Progenitor cell of endocrine pancreas (in vitro differentiated cells): ENCODE results near the gene MOB2. TPM values are rescaled to one million over a fixed set of nuclear protein-coding genes. Genes with fewer than 3 reads are reported as not detected.

Source experiments
- DNase-seq: peaks from one replicate; pipeline ENCODE4 v3.0.0; 2021; ENCODE audit warnings: low spot score; ENCODE audit not compliant: unreplicated experiment
- H3K27ac Mint-ChIP-seq: 2 replicates; pipeline ENCODE4 v1.8.0; 2021; ENCODE audit warnings: mild to moderate bottlenecking, moderate library complexity, mixed read lengths
- H3K27me3 Mint-ChIP-seq: 2 replicates; pipeline ENCODE4 v1.8.0; 2021; ENCODE audit warnings: mixed read lengths
- H3K36me3 Mint-ChIP-seq: 2 replicates; pipeline ENCODE4 v1.8.0; 2022; ENCODE audit warnings: mixed read lengths; ENCODE audit not compliant: insufficient read depth
- H3K4me1 Mint-ChIP-seq: 2 replicates; pipeline ENCODE4 v1.8.0; 2021; ENCODE audit warnings: low read depth, mixed read lengths
- H3K4me3 Mint-ChIP-seq: 2 replicates; pipeline ENCODE4 v1.8.0; 2021; ENCODE audit warnings: low read depth, mild to moderate bottlenecking, moderate library complexity, mixed read lengths
- H3K9me3 Mint-ChIP-seq: 2 replicates; pipeline ENCODE4 v1.8.0; 2021; ENCODE audit warnings: low read depth, mixed read lengths
- CTCF ChIP-seq: fragments of 200-600 bp; sonication (generic); IDR thresholded peaks from one replicate; pipeline ENCODE4 v1.5.0; 2021; ENCODE audit warnings: antibody characterized with exemption, mild to moderate bottlenecking; ENCODE audit not compliant: unreplicated experiment
- total RNA-seq: library from RNA; stranded (reverse); gene quantifications from 2 replicates; pipeline ENCODE4 v1.2.1, GENCODE V29; 2021

Gene MOB2
- total RNA-seq, 1 donor from 2014 or later, result 33.3 TPM

- Mint-ChIP-seq H3K9me3 (no peaks in the 10 kb centered on the region), H3K27me3 (no peaks in the 10 kb centered on the region), H3K4me1 (no peaks in the 10 kb centered on the region), H3K27ac (no peak overlapping the region), H3K36me3 (peaks cover 16% of the 10 kb centered on the region), H3K4me3 (no peak overlapping the region)
- no peak for TF ChIP-seq CTCF
- DNase-seq, result no peak
Observed at GRCh38 chr11:1479006-1479677, 7.4 kb downstream of the MOB2 start.

- no peak for DNase-seq
- no peak for TF ChIP-seq CTCF
- Mint-ChIP-seq H3K4me3 (no peak overlapping the region), H3K36me3 (peaks cover 18% of the 10 kb centered on the region), H3K4me1 (no peaks in the 10 kb centered on the region), H3K27me3 (no peaks in the 10 kb centered on the region), H3K27ac (no peak overlapping the region), H3K9me3 (no peaks in the 10 kb centered on the region)
Observed at GRCh38 chr11:1478544-1478943, 8.0 kb downstream of the MOB2 start.

- DNase-seq, result no peak
- Mint-ChIP-seq H3K9me3 (no peaks in the 10 kb centered on the region), H3K27me3 (no peaks in the 10 kb centered on the region), H3K4me3 (no peak overlapping the region), H3K27ac (no peak overlapping the region), H3K36me3 (peaks cover 18% of the 10 kb centered on the region), H3K4me1 (no peaks in the 10 kb centered on the region)
- TF ChIP-seq CTCF, result no peak
Observed at GRCh38 chr11:1478011-1478410, 8.6 kb downstream of the MOB2 start.

- no peaks in the 10 kb centered on the region for H3K4me1 Mint-ChIP-seq
- no peak for TF ChIP-seq CTCF
- H3K27me3 Mint-ChIP-seq, result no peaks in the 10 kb centered on the region
- no peaks in the 10 kb centered on the region for H3K9me3 Mint-ChIP-seq
- H3K27ac Mint-ChIP-seq, result no peak overlapping the region
- DNase-seq, result no peak
- H3K4me3 Mint-ChIP-seq, result no peak overlapping the region
- H3K36me3 Mint-ChIP-seq, result peaks cover 18% of the 10 kb centered on the region
Observed at GRCh38 chr11:1476940-1477736, 9.4 kb downstream of the MOB2 start.

GRCh38 chr11:1475841-1476240 lies 10.7 kb downstream of the MOB2 start:
- H3K4me3 Mint-ChIP-seq, result no peak overlapping the region
- no peaks in the 10 kb centered on the region for H3K27me3 Mint-ChIP-seq
- no peak for DNase-seq
- no peaks in the 10 kb centered on the region for H3K4me1 Mint-ChIP-seq
- H3K27ac Mint-ChIP-seq, result no peak overlapping the region
- no peak for TF ChIP-seq CTCF
- no peaks in the 10 kb centered on the region for H3K9me3 Mint-ChIP-seq
- H3K36me3 Mint-ChIP-seq, result peaks cover 18% of the 10 kb centered on the region
